MCF 10A (cell line): Measurements from ENCODE around the gene RTN4RL2. TPM values are rescaled to one million over a fixed set of nuclear protein-coding genes. Genes with fewer than 3 reads are reported as not detected.

Experiments used
- BruUV-seq: library from RNA; stranded (reverse); fragments of 400-500 nt; replicated peaks from 2 replicates; lab custom pipeline; 2021; lab: Mats Ljungman, UMichigan
- CTCF ChIA-PET: fragments of 300-600 bp; sonication (Branson Sonifier 250); formaldehyde crosslinking; extraction: SDS; loops from one replicate; lab custom pipeline; 2021; ENCODE audit warnings: antibody characterized with exemption, inconsistent platforms; lab: Yijun Ruan, JAX
- POLR2A ChIA-PET: fragments of 300-600, 350-650 bp; sonication (Branson Sonifier 250); formaldehyde crosslinking; extraction: SDS; loops from one replicate; lab custom pipeline; 2020; ENCODE audit warnings: antibody characterized with exemption, inconsistent platforms; lab: Yijun Ruan, JAX
- DNase-seq: peaks from one replicate; pipeline ENCODE4 v3.0.0-alpha.2; 2018; ENCODE audit not compliant: unreplicated experiment
- H3K27ac Mint-ChIP-seq: one replicate; pipeline ENCODE4 v1.8.0; 2022; ENCODE audit warnings: mild to moderate bottlenecking, low read depth, mixed read lengths; ENCODE audit not compliant: unreplicated experiment
- H3K27me3 Mint-ChIP-seq: one replicate; pipeline ENCODE4 v1.8.0; 2022; ENCODE audit warnings: mixed read lengths; ENCODE audit not compliant: insufficient read depth, unreplicated experiment
- H3K36me3 Mint-ChIP-seq: one replicate; pipeline ENCODE4 v1.8.0; 2022; ENCODE audit warnings: mild to moderate bottlenecking, moderate library complexity, mixed read lengths; ENCODE audit not compliant: insufficient read depth, unreplicated experiment
- H3K4me1 Mint-ChIP-seq: one replicate; pipeline ENCODE4 v1.8.0; 2022; ENCODE audit warnings: mixed read lengths; ENCODE audit not compliant: insufficient read depth, unreplicated experiment
- H3K4me3 Mint-ChIP-seq: one replicate; pipeline ENCODE4 v1.8.0; 2022; ENCODE audit warnings: mild to moderate bottlenecking, moderate library complexity, mixed read lengths; ENCODE audit not compliant: unreplicated experiment
- H3K9me3 Mint-ChIP-seq: one replicate; pipeline ENCODE4 v1.8.0; 2022; ENCODE audit warnings: mixed read lengths; ENCODE audit not compliant: unreplicated experiment
- CTCF ChIP-seq: fragments of 200-600 bp; IDR thresholded peaks from one replicate; pipeline ENCODE4 v1.8.0; 2022; ENCODE audit warnings: antibody characterized with exemption, mild to moderate bottlenecking; ENCODE audit not compliant: unreplicated experiment
- intact Hi-C: fragments of 100-400 bp; cut with micrococcal nuclease; formaldehyde crosslinking; loops from 2 replicates; pipeline ENCODE4 v1.14.1; 2022
- total RNA-seq: library from RNA; stranded (reverse); gene quantifications from 2 replicates; pipeline ENCODE4 v1.2.3, GENCODE V29; 2022

The RTN4RL2 gene
- total RNA-seq, 1 experiment from 2014 or later = 2.0 TPM

- BruUV-seq = no TSS peak
- Mint-ChIP-seq H3K4me1 (no peaks in the 10 kb centered on the region), H3K9me3 (no peaks in the 10 kb centered on the region), H3K36me3 (no peaks in the 10 kb centered on the region), H3K27ac (no peak overlapping the region), H3K4me3 (no peak overlapping the region), H3K27me3 (peaks cover 24% of the 10 kb centered on the region)
- DNase-seq = no peak
- intact Hi-C loops = no loop called here
- TF ChIP-seq CTCF = no peak
- ChIA-PET POLR2A (interaction anchor here (1.4 kb wide), 1 partner anchor 15 kb away, joined by 4 read pairs; no protein-coding TSS in a partner anchor), CTCF (interaction anchor here (0.6 to 5.2 kb wide), 5 partner anchors 13 to 613 kb away, joined by 3 to 45 read pairs (median 4); no protein-coding TSS in a partner anchor)
Measured at GRCh38 chr11:57479021-57479663, 18.8 kb downstream of the RTN4RL2 start.

- Mint-ChIP-seq H3K4me1 (no peaks in the 10 kb centered on the region), H3K36me3 (no peaks in the 10 kb centered on the region), H3K9me3 (no peaks in the 10 kb centered on the region), H3K4me3 (no peak overlapping the region), H3K27me3 (peaks cover 24% of the 10 kb centered on the region), H3K27ac (no peak overlapping the region)
- no TSS peak for BruUV-seq
- intact Hi-C loops = loop anchor here (2.0 kb wide), 2 partner anchors 23 to 135 kb away; no protein-coding TSS in a partner anchor
- CTCF ChIA-PET = interaction anchor here (0.6 to 5.2 kb wide), 6 partner anchors 12 to 1685 kb away, joined by 3 to 45 read pairs (median 6); partner anchors contain the start of gene OR5D14
- DNase-seq = no peak
- POLR2A ChIA-PET = no interaction called here
- TF ChIP-seq CTCF = no peak
Measured at GRCh38 chr11:57479911-57480310, 19.6 kb downstream of the RTN4RL2 start.

GRCh38 chr11:57480409-57481137 lies 20.2 kb downstream of the RTN4RL2 start:
- ChIA-PET CTCF (interaction anchor here (0.6 to 5.2 kb wide), 11 partner anchors 9 to 1685 kb away, joined by 3 to 45 read pairs (median 4); partner anchors contain the start of gene OR5D14), POLR2A (no interaction called here)
- BruUV-seq = no TSS peak
- Mint-ChIP-seq H3K9me3 (no peaks in the 10 kb centered on the region), H3K4me3 (no peak overlapping the region), H3K36me3 (no peaks in the 10 kb centered on the region), H3K4me1 (peaks cover 2% of the 10 kb centered on the region), H3K27ac (no peak overlapping the region), H3K27me3 (peaks cover 24% of the 10 kb centered on the region)
- TF ChIP-seq CTCF = peak; percentile 72
- peak; percentile 68 for DNase-seq
- intact Hi-C loops = loop anchor here (2.0 kb wide), 2 partner anchors 24 to 136 kb away; no protein-coding TSS in a partner anchor

DNA sequence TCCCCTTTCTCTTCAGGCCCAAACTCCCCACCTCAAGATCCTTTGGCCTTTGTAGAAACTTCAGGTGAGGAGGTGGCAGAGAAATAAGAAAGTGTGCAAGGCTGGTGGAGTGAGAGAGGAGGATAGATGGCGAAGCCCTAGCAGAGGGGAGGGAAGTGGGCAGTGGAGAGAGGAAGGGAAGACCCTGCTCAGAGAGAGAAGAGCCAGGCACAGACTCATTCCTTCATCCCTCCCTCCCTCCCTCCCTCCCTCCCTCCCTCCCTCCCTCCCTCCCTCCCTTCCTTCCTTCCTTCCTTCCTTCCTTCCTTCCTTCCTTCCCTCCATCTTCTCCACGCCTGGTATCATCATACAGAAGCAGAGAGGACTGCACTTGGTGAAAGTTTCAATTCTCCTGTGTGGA lies 21.0 kb downstream of the RTN4RL2 start:
- BruUV-seq = no TSS peak
- no peak overlapping the region for H3K4me3 Mint-ChIP-seq

More for the DNA sequence above, 21.0 kb downstream of the RTN4RL2 start:
- no peaks in the 10 kb centered on the region for H3K9me3 Mint-ChIP-seq
- DNase-seq = no peak
- CTCF ChIA-PET = interaction anchor here (0.6 to 5.2 kb wide), 9 partner anchors 8 to 160 kb away, joined by 3 to 45 read pairs (median 4); no protein-coding TSS in a partner anchor
- peaks cover 24% of the 10 kb centered on the region for H3K27me3 Mint-ChIP-seq
- POLR2A ChIA-PET = interaction anchor here (0.7 kb wide), 1 partner anchor 12 kb away, joined by 3 read pairs; no protein-coding TSS in a partner anchor
- intact Hi-C loops = loop anchor here (2.0 kb wide), 2 partner anchors 25 to 137 kb away; no protein-coding TSS in a partner anchor
- TF ChIP-seq CTCF = no peak
- H3K36me3 Mint-ChIP-seq = no peaks in the 10 kb centered on the region
- no peak overlapping the region for H3K27ac Mint-ChIP-seq
- H3K4me1 Mint-ChIP-seq = peaks cover 5% of the 10 kb centered on the region
